Ectodermal cell (in vitro differentiated cells): Measurements from ENCODE around the gene KCNQ2.

Experiments
- H3K27ac ChIP-seq: 2 replicates; pipeline ENCODE4 v1.7.0; 2013; ENCODE audit warnings: mild to moderate bottlenecking, low read depth, low read length; ENCODE audit not compliant: insufficient read depth, poor library complexity, severe bottlenecking
- H3K27me3 ChIP-seq: 2 replicates; pipeline ENCODE4 v1.7.0; 2013; ENCODE audit warnings: mild to moderate bottlenecking, low read length; ENCODE audit not compliant: insufficient read depth, control insufficient read depth, poor library complexity, severe bottlenecking
- H3K36me3 ChIP-seq: one replicate; pipeline ENCODE4 v1.7.0; 2013; ENCODE audit warnings: low read length; ENCODE audit not compliant: control insufficient read depth, insufficient read depth
- H3K4me1 ChIP-seq: one replicate; pipeline ENCODE4 v1.7.0; 2013; ENCODE audit warnings: low read length; ENCODE audit not compliant: control insufficient read depth, insufficient read depth
- H3K4me3 ChIP-seq: 2 replicates; pipeline ENCODE4 v1.7.0; 2013; ENCODE audit warnings: low read depth, low read length, control low read depth; ENCODE audit not compliant: insufficient read depth
- H3K9me3 ChIP-seq: 2 replicates; pipeline ENCODE4 v1.7.0; 2013; ENCODE audit warnings: mild to moderate bottlenecking, low read length, moderate library complexity; ENCODE audit not compliant: control insufficient read depth
- WGBS, 2 experiments: methylation state at CpG; one replicate each; pipeline ENCODE4 v1.1.7; 2013; ENCODE audit warnings: missing lambda C conversion rate in 2 of 2; 5-methylcytosine and 5-hydroxymethylcytosine counted together

The KCNQ2 gene

GRCh38 chr20:63409834-63410435 is 62.5 kb downstream of the KCNQ2 start:
- Histone ChIP-seq H3K9me3 (no peaks in the 10 kb centered on the region), H3K36me3 (no peaks in the 10 kb centered on the region), H3K27ac (no peak overlapping the region), H3K4me1 (peaks cover 3% of the 10 kb centered on the region), H3K4me3 (no peak overlapping the region), H3K27me3 (no peaks in the 10 kb centered on the region)
- WGBS, 2 experiments, result 90 to 94% methylated on average over 21 of the region's 23 CpGs

GRCh38 chr20:63409066-63409833 is 63.2 kb downstream of the KCNQ2 start:
- Histone ChIP-seq H3K9me3 (no peaks in the 10 kb centered on the region), H3K4me1 (peaks cover 3% of the 10 kb centered on the region), H3K4me3 (no peak overlapping the region), H3K36me3 (no peaks in the 10 kb centered on the region), H3K27ac (no peak overlapping the region), H3K27me3 (no peaks in the 10 kb centered on the region)
- 92 to 96% methylated on average over 20 of the region's 21 CpGs for WGBS, 2 experiments

- no peak overlapping the region for H3K4me3 ChIP-seq
- no peaks in the 10 kb centered on the region for H3K36me3 ChIP-seq
- 92% methylated on average over 21 of the region's 21 CpGs for WGBS, 2 experiments
- H3K27ac ChIP-seq, result no peak overlapping the region
- H3K27me3 ChIP-seq, result no peaks in the 10 kb centered on the region
- peaks cover 3% of the 10 kb centered on the region for H3K4me1 ChIP-seq
- no peaks in the 10 kb centered on the region for H3K9me3 ChIP-seq
Measured at GRCh38 chr20:63408684-63409046, 63.8 kb downstream of the KCNQ2 start.

GRCh38 chr20:63407928-63408683 is 64.3 kb downstream of the KCNQ2 start:
- WGBS, 2 experiments, result 94% methylated on average over 27 of the region's 27 CpGs
- Histone ChIP-seq H3K4me3 (no peak overlapping the region), H3K9me3 (no peaks in the 10 kb centered on the region), H3K27me3 (no peaks in the 10 kb centered on the region), H3K27ac (no peak overlapping the region), H3K4me1 (peaks cover 3% of the 10 kb centered on the region), H3K36me3 (no peaks in the 10 kb centered on the region)

GRCh38 chr20:63406617-63407245 is 65.7 kb downstream of the KCNQ2 start:
- Histone ChIP-seq H3K4me1 (no peaks in the 10 kb centered on the region), H3K27ac (no peak overlapping the region), H3K9me3 (no peaks in the 10 kb centered on the region), H3K36me3 (no peaks in the 10 kb centered on the region), H3K27me3 (no peaks in the 10 kb centered on the region), H3K4me3 (no peak overlapping the region)
- WGBS, 2 experiments, result 95% methylated on average over 60 of the region's 60 CpGs

GRCh38 chr20:63406011-63406410 is 66.4 kb downstream of the KCNQ2 start:
- Histone ChIP-seq H3K36me3 (no peaks in the 10 kb centered on the region), H3K4me3 (no peak overlapping the region), H3K9me3 (no peaks in the 10 kb centered on the region), H3K27me3 (no peaks in the 10 kb centered on the region), H3K4me1 (no peaks in the 10 kb centered on the region), H3K27ac (no peak overlapping the region)
- WGBS, 2 experiments, result 94% methylated on average over 23 of the region's 23 CpGs

- Histone ChIP-seq H3K9me3 (no peaks in the 10 kb centered on the region), H3K4me1 (no peaks in the 10 kb centered on the region), H3K27ac (no peak overlapping the region), H3K27me3 (no peaks in the 10 kb centered on the region), H3K4me3 (no peak overlapping the region), H3K36me3 (no peaks in the 10 kb centered on the region)
- WGBS, 2 experiments, result 93% methylated on average over 31 of the region's 31 CpGs
Measured at GRCh38 chr20:63405102-63405730, 67.2 kb downstream of the KCNQ2 start.

GRCh38 chr20:63404129-63405085 is 68.0 kb downstream of the KCNQ2 start:
- Histone ChIP-seq H3K4me1 (no peaks in the 10 kb centered on the region), H3K9me3 (no peaks in the 10 kb centered on the region), H3K27ac (no peak overlapping the region), H3K36me3 (no peaks in the 10 kb centered on the region), H3K27me3 (no peaks in the 10 kb centered on the region), H3K4me3 (no peak overlapping the region)
- 91 to 93% methylated on average over 34 of the region's 34 CpGs for WGBS, 2 experiments

GRCh38 chr20:63403403-63404105 is 68.9 kb downstream of the KCNQ2 start:
- no peak overlapping the region for H3K27ac ChIP-seq
- WGBS, 2 experiments, result 91 to 92% methylated on average over 19 of the region's 19 CpGs
- H3K9me3 ChIP-seq, result no peaks in the 10 kb centered on the region
- H3K4me1 ChIP-seq, result no peaks in the 10 kb centered on the region
- no peak overlapping the region for H3K4me3 ChIP-seq
- H3K27me3 ChIP-seq, result no peaks in the 10 kb centered on the region
- H3K36me3 ChIP-seq, result no peaks in the 10 kb centered on the region
